T-helper 2 cell (primary cell): ENCODE results near the gene PLPPR3.
"Not testable (repeated sequence)": the region's sequence is repeated elsewhere in the genome, so short reads cannot be mapped to it uniquely, and the experiment has no call there.

ENCODE experiments used
- DNase-seq, 5 experiments: peaks; one replicate each; pipeline versions ENCODE4 v3.0.0 to v3.0.0-alpha.2; 2012 to 2022

Gene PLPPR3

GRCh38 chr19:827314-827709 lies 5.6 kb upstream of the PLPPR3 start:
- no peak for DNase-seq

- no peak for DNase-seq
Measured at GRCh38 chr19:825897-826644, 4.3 kb upstream of the PLPPR3 start.

GRCh38 chr19:824885-825284 lies 3.1 kb upstream of the PLPPR3 start:
- no peak for DNase-seq

- no peak for DNase-seq
Measured at GRCh38 chr19:823565-824121, 1.9 kb upstream of the PLPPR3 start.

- no peak for DNase-seq
Measured at GRCh38 chr19:821231-821824, 427 bp downstream of the PLPPR3 start.

GRCh38 chr19:820212-820611 lies 1.5 kb downstream of the PLPPR3 start:
- DNase-seq, result not testable (repeated sequence)

GRCh38 chr19:816500-816857 lies 5.3 kb downstream of the PLPPR3 start:
- no peak for DNase-seq

GRCh38 chr19:815775-816499 lies 5.8 kb downstream of the PLPPR3 start:
- no peak for DNase-seq

- DNase-seq, result no peak
Measured at GRCh38 chr19:815079-815774, 6.5 kb downstream of the PLPPR3 start.

- DNase-seq, result no peak
Measured at GRCh38 chr19:814152-815078, 7.3 kb downstream of the PLPPR3 start.

- no peak for DNase-seq
Measured at GRCh38 chr19:813219-814151, 8.3 kb downstream of the PLPPR3 start.

- no peak for DNase-seq
Measured at GRCh38 chr19:812747-813218, 9.0 kb downstream of the PLPPR3 start.

GRCh38 chr19:812049-812746 lies 9.6 kb downstream of the PLPPR3 start:
- DNase-seq, result no peak

GRCh38 chr19:811506-812048 lies 10.2 kb downstream of the PLPPR3 start:
- DNase-seq, result no peak

GRCh38 chr19:810883-811489 lies 10.8 kb downstream of the PLPPR3 start:
- DNase-seq, result no peak

- no peak for DNase-seq
Measured at GRCh38 chr19:810077-810855, 11.5 kb downstream of the PLPPR3 start.

GRCh38 chr19:808423-808775 lies 13.4 kb downstream of the PLPPR3 start:
- DNase-seq, result no peak

GRCh38 chr19:807627-808422 lies 13.9 kb downstream of the PLPPR3 start:
- DNase-seq, result no peak
